A673 (cell line): ENCODE results near the gene CCDC191.

Experiments
- CTCF ChIP-seq: fragments of 300-800, 200-600 bp; sonication (generic); conservative IDR thresholded peaks from 2 replicates; pipeline ENCODE4 v1.5.1; 2017; ENCODE audit warnings: low read depth, mild to moderate bottlenecking, antibody characterized with exemption, low read length, moderate library complexity, mixed read lengths
- EZH2 ChIP-seq: fragments of 200-600 bp; sonication (generic); IDR thresholded peaks from 2 replicates; pipeline ENCODE4 v1.6.1; 2017; ENCODE audit warnings: borderline replicate concordance, low read depth, mild to moderate bottlenecking, mixed read lengths, antibody characterized with exemption, low read length; ENCODE audit not compliant: poor library complexity, severe bottlenecking

- TF ChIP-seq EZH2 = no peak
- TF ChIP-seq CTCF = no peak
Observed at GRCh38 chr3:114005481-114005880, 50.8 kb downstream of the CCDC191 start.
